ENCODE results near the gene TNFAIP8L1. TPM values are rescaled to one million over a fixed set of nuclear protein-coding genes. Genes with fewer than 3 reads are reported as not detected.

TNFAIP8L1 gene
- total RNA-seq, 1 experiment from 2014 or later, result 22.2 TPM

- Histone ChIP-seq H4K20me1 (ENCODE audit: insufficient read depth) (no peaks in the 10 kb centered on the region), H3K36me3 (ENCODE audit: control insufficient read depth in 1 of 2, insufficient read depth in 2 of 2, low read length in 2 of 2) (peaks cover 14 to 54% of the 10 kb centered on the region in 2 experiments), H3K9me3 (ENCODE audit: control insufficient read depth in 1 of 2, insufficient read depth in 1 of 2, low read depth in 1 of 2, low read length in 2 of 2) (no peaks in the 10 kb centered on the region), H3K4me2 (ENCODE audit: low read length) (no peak overlapping the region), H3K4me1 (ENCODE audit: control insufficient read depth in 1 of 2, insufficient read depth in 2 of 2, low read length in 2 of 2) (peaks cover 0 to 5% of the 10 kb centered on the region in 2 experiments; a peak in 1 of 4 replicates), H3K79me2 (ENCODE audit: insufficient read depth, low read length) (0 out of 2 replicates have a peak, but pooled peaks cover 3% of the 10 kb centered on the region), H3K4me3 (replicated peaks in 1 of 2; ENCODE audit: low read depth in 1 of 2, low read length in 2 of 2) (no peak overlapping the region), H3K9ac (ENCODE audit: low read length) (no peak overlapping the region), H3K9me2 (ENCODE audit: insufficient read depth) (no peaks in the 10 kb centered on the region), H3K27me3 (ENCODE audit: insufficient read depth, low read length) (no peaks in the 10 kb centered on the region), H3K27ac (ENCODE audit: low read depth, low read length) (no peak overlapping the region), H2AFZ (ENCODE audit: low read depth, low read length, poor library complexity, severe bottlenecking) (no peak overlapping the region)
- DNase-seq (ENCODE audit: low read depth, low spot score), result no peak
- POLR2A ChIA-PET, result no interaction called here
- ATAC-seq, result no peak
- BruUV-seq (replicated peaks), result no TSS peak
- CTCF ChIA-PET, result no interaction called here
- intact Hi-C loops (cut with micrococcal nuclease), result no loop called here
- TF ChIP-seq ZNF274 (IDR thresholded peaks at IDR 0.05; ENCODE audit: low read depth, low read length) (no peak), CEBPB (IDR thresholded peaks at IDR 0.05; ENCODE audit: low read depth) (no peak), CBX3 (IDR thresholded peaks at IDR 0.05; ENCODE audit: low read depth) (no peak), RAD21 (IDR thresholded peaks at IDR 0.05; ENCODE audit: low read depth) (no peak), TCF7L2 (IDR thresholded peaks at IDR 0.05; ENCODE audit: borderline replicate concordance, extremely low read depth, insufficient read depth, insufficient read length) (no peak), ELF1 (IDR thresholded peaks at IDR 0.05; ENCODE audit: borderline replicate concordance, low read depth) (no peak), REST (IDR thresholded peaks at IDR 0.05; ENCODE audit: low read depth) (no peak), CTCF (IDR thresholded peaks at IDR 0.05 in 2 of 3, conservative IDR thresholded peaks at IDR 0.05 in 1 of 3; ENCODE audit: borderline replicate concordance in 1 of 3, insufficient read depth in 1 of 3, low read depth in 2 of 3, low read length in 2 of 3) (no peak), SRF (IDR thresholded peaks at IDR 0.05; ENCODE audit: low read depth) (no peak), SP1 (IDR thresholded peaks at IDR 0.05; ENCODE audit: low read depth) (no peak), MAX (IDR thresholded peaks at IDR 0.05) (no peak), ZBTB33 (IDR thresholded peaks at IDR 0.05; ENCODE audit: extremely low read depth, insufficient replicate concordance, low read length) (no peak), EZH2 (IDR thresholded peaks at IDR 0.05) (no peak), EGR1 (IDR thresholded peaks at IDR 0.05; ENCODE audit: low read depth) (no peak)
- RAD21 ChIA-PET (ENCODE audit: low non-redundant PET in 1 of 2, low total read pairs in 2 of 2, uncharacterized antibody in 2 of 2, unreplicated experiment in 2 of 2), result no interaction called here
Measured at GRCh38 chr19:4703671-4704316, 64.5 kb downstream of the TNFAIP8L1 start.

All from HCT116 (cell line).